H1 (cell line): ENCODE data around the gene DNAJB8. TPM values are rescaled to one million over a fixed set of nuclear protein-coding genes. Genes with fewer than 3 reads are reported as not detected.

Source experiments
- CTCF ChIA-PET: fragments of 300-600 bp; sonication (Branson Sonifier 250); formaldehyde crosslinking; loops from one replicate; lab custom pipeline; 2021; ENCODE audit not compliant: partially characterized antibody; lab: Charles Lee
- POLR2A ChIA-PET: fragments of 300-600 bp; sonication (Branson Sonifier 250); formaldehyde crosslinking; loops from one replicate; lab custom pipeline; 2021; ENCODE audit warnings: inconsistent platforms; ENCODE audit not compliant: partially characterized antibody; lab: Charles Lee
- DNase-seq, 2 experiments: peaks; one replicate each; pipeline versions ENCODE4 v3.0.0 to v3.0.0-alpha.2; 2010 to 2022; ENCODE audit warnings: low spot score in 2 of 2, low read depth in 1 of 2, mixed read lengths in 1 of 2
- FAIRE-seq: peaks from 2 replicates; lab custom pipeline; 2011; peaks lifted over from hg19 to GRCh38; lab: Jason Lieb, UNC
- H2AFZ ChIP-seq: 2 replicates; pipeline ENCODE4 v1.8.1; 2012; ENCODE audit warnings: low read length, inconsistent platforms
- H2AK5ac ChIP-seq: 2 replicates; pipeline ENCODE4 v1.6.1; 2013; ENCODE audit warnings: low read depth, low read length
- H2BK120ac ChIP-seq: replicated peaks from 2 replicates; pipeline ENCODE3; 2013; ENCODE audit warnings: low read depth, low read length, inconsistent platforms
- H2BK12ac ChIP-seq: 2 replicates; pipeline ENCODE4 v1.6.1; 2013; ENCODE audit warnings: low read depth, low read length
- H2BK15ac ChIP-seq: 2 replicates; pipeline ENCODE4 v1.6.1; 2013; ENCODE audit warnings: low read length
- H2BK20ac ChIP-seq: 2 replicates; pipeline ENCODE4 v1.6.1; 2013; ENCODE audit warnings: low read length
- H2BK5ac ChIP-seq: 2 replicates; pipeline ENCODE4 v1.6.1; 2013; ENCODE audit warnings: low read depth, low read length
- H3K14ac ChIP-seq: 2 replicates; pipeline ENCODE4 v1.6.1; 2013; ENCODE audit warnings: inconsistent platforms; ENCODE audit not compliant: insufficient read length
- H3K18ac ChIP-seq: 2 replicates; pipeline ENCODE4 v1.6.1; 2013; ENCODE audit warnings: low read length; ENCODE audit errors: extremely low read depth
- H3K23ac ChIP-seq: 2 replicates; pipeline ENCODE4 v1.6.1; 2013; ENCODE audit warnings: inconsistent platforms; ENCODE audit not compliant: insufficient read length
- H3K23me2 ChIP-seq: 2 replicates; pipeline ENCODE4 v1.6.1; 2013; ENCODE audit warnings: low read depth, low read length
- H3K27ac ChIP-seq: 2 replicates; pipeline ENCODE4 v1.6.1; 2011; ENCODE audit warnings: low read depth, low read length, inconsistent platforms
- H3K27me3 ChIP-seq, 4 experiments: replicated peaks in 1 of 4; 1 replicate in 1 of 4; 2 replicates in 3 of 4; pipeline versions ENCODE4 v1.6.1 to v1.8.1; 2011 to 2013; ENCODE audit warnings: low read length in 3 of 4, mild to moderate bottlenecking in 3 of 4, inconsistent platforms in 2 of 4, mixed read lengths in 2 of 4, moderate library complexity in 1 of 4; ENCODE audit not compliant: control insufficient read depth in 3 of 4, insufficient read depth in 3 of 4; ENCODE audit errors: extremely low read depth in 1 of 4
- H3K36me3 ChIP-seq, 4 experiments: 2 replicates each; pipeline versions ENCODE4 v1.6.1 to v1.8.1; 2011 to 2013; ENCODE audit warnings: mild to moderate bottlenecking in 4 of 4, low read length in 3 of 4, moderate library complexity in 2 of 4, control low read depth in 1 of 4, inconsistent platforms in 1 of 4; ENCODE audit not compliant: insufficient read depth in 4 of 4, control insufficient read depth in 2 of 4
- H3K4ac ChIP-seq: replicated peaks from 2 replicates; pipeline ENCODE3; 2013; ENCODE audit warnings: low read length, low read depth, mixed read lengths, inconsistent platforms; ENCODE audit not compliant: insufficient read length
- H3K4me1 ChIP-seq, 4 experiments: replicated peaks in 1 of 4; 1 replicate in 1 of 4; 2 replicates in 3 of 4; pipeline versions ENCODE4 v1.6.1 to v1.8.1; 2011 to 2013; ENCODE audit warnings: low read length in 3 of 4, inconsistent platforms in 2 of 4, mixed read lengths in 1 of 4; ENCODE audit not compliant: insufficient read depth in 4 of 4, control insufficient read depth in 3 of 4
- H3K4me2 ChIP-seq, 2 experiments: 2 replicates each; pipeline versions ENCODE4 v1.6.1 to v1.8.1; 2011 to 2013; ENCODE audit warnings: low read depth in 2 of 2, low read length in 2 of 2, control low read depth in 1 of 2, inconsistent platforms in 1 of 2, mild to moderate bottlenecking in 1 of 2; ENCODE audit not compliant: insufficient read depth in 1 of 2
- H3K4me3 ChIP-seq, 4 experiments: fragments of 200-600, 300-600 bp in 1 of 4; sonication (generic), shearing (Covaris generic), sonication (Bioruptor Twin) in 1 of 4; 2 replicates each; pipeline versions ENCODE4 v1.5.1 to v1.8.1; 2011 to 2016; ENCODE audit warnings: low read length in 4 of 4, low read depth in 3 of 4, control low read depth in 2 of 4, inconsistent platforms in 2 of 4, mild to moderate bottlenecking in 2 of 4, mixed read lengths in 1 of 4, moderate library complexity in 1 of 4; ENCODE audit not compliant: insufficient read depth in 2 of 4; ENCODE audit errors: extremely low read depth in 1 of 4
- H3K56ac ChIP-seq: replicated peaks from 2 replicates; pipeline ENCODE3; 2013; ENCODE audit warnings: low read depth, mild to moderate bottlenecking, mixed read lengths, low read length, inconsistent platforms; ENCODE audit not compliant: insufficient read length
- H3K79me1 ChIP-seq: 2 replicates; pipeline ENCODE4 v1.6.1; 2013; ENCODE audit warnings: low read depth, low read length, control low read depth
- H3K79me2 ChIP-seq, 2 experiments: 2 replicates each; pipeline versions ENCODE4 v1.6.1 to v1.8.1; 2012 to 2013; ENCODE audit warnings: low read length in 2 of 2, mild to moderate bottlenecking in 2 of 2, inconsistent platforms in 1 of 2; ENCODE audit not compliant: insufficient read depth in 2 of 2, control insufficient read depth in 1 of 2
- H3K9ac ChIP-seq, 4 experiments: replicated peaks in 1 of 4; 1 replicate in 1 of 4; 2 replicates in 3 of 4; pipeline versions ENCODE4 v1.6.1 to v1.8.1; 2011 to 2013; ENCODE audit warnings: low read depth in 3 of 4, low read length in 3 of 4, control low read depth in 2 of 4, mild to moderate bottlenecking in 2 of 4, moderate library complexity in 2 of 4, inconsistent platforms in 1 of 4; ENCODE audit errors: extremely low read depth in 1 of 4
- H3K9me3 ChIP-seq, 2 experiments: 2 replicates each; pipeline versions ENCODE4 v1.6.1 to v1.8.1; 2012 to 2013; ENCODE audit warnings: mild to moderate bottlenecking in 2 of 2, moderate library complexity in 2 of 2, control low read depth in 1 of 2, inconsistent platforms in 1 of 2, low read depth in 1 of 2, low read length in 1 of 2, mixed read lengths in 1 of 2; ENCODE audit not compliant: insufficient read depth in 2 of 2
- H4K20me1 ChIP-seq, 2 experiments: replicated peaks in 1 of 2; 2 replicates each; pipeline versions ENCODE3 to v1.8.1; 2011 to 2013; ENCODE audit warnings: inconsistent platforms in 2 of 2, low read length in 2 of 2, mild to moderate bottlenecking in 1 of 2; ENCODE audit not compliant: insufficient read depth in 2 of 2, control insufficient read depth in 1 of 2
- H4K5ac ChIP-seq: 2 replicates; pipeline ENCODE4 v1.6.1; 2013; ENCODE audit warnings: low read length, low read depth, mixed read lengths, inconsistent platforms; ENCODE audit not compliant: insufficient read length
- H4K8ac ChIP-seq: 2 replicates; pipeline ENCODE4 v1.8.0; 2013; ENCODE audit warnings: mild to moderate bottlenecking, moderate library complexity, low read length, inconsistent platforms; ENCODE audit not compliant: insufficient read depth; ENCODE audit errors: extremely low read depth
- H4K91ac ChIP-seq: replicated peaks from 2 replicates; pipeline ENCODE3; 2013; ENCODE audit warnings: low read length, mixed read lengths, inconsistent platforms; ENCODE audit not compliant: insufficient read length
- CBX8 ChIP-seq: fragments of 300-800, 300-1000 bp; sonication (generic); IDR thresholded peaks from 2 replicates; pipeline ENCODE4 v1.7.1; 2016; ENCODE audit warnings: low read depth, low read length, borderline replicate concordance
- EP300 ChIP-seq, 2 experiments: IDR thresholded peaks; 1 replicate in 1 of 2; 2 replicates in 1 of 2; pipeline ENCODE4 v1.6.1; 2011 to 2012; ENCODE audit warnings: low read depth in 2 of 2, low read length in 2 of 2, mild to moderate bottlenecking in 2 of 2, borderline replicate concordance in 1 of 2, inconsistent platforms in 1 of 2, moderate library complexity in 1 of 2
- HDAC6 ChIP-seq: IDR thresholded peaks from one replicate; pipeline ENCODE4 v1.7.1; 2012; ENCODE audit warnings: low read depth, mild to moderate bottlenecking, inconsistent platforms, low read length, moderate library complexity
- KDM1A ChIP-seq: fragments of 200-600, 300-600 bp; sonication (generic); IDR thresholded peaks from 2 replicates; pipeline ENCODE4 v1.7.1; 2016; ENCODE audit warnings: mild to moderate bottlenecking, low read length, borderline replicate concordance
- POLR2A ChIP-seq, 2 experiments: IDR thresholded peaks; 1 replicate in 1 of 2; 2 replicates in 1 of 2; pipeline ENCODE4 v1.6.1; 2011; ENCODE audit warnings: low read depth in 2 of 2, low read length in 2 of 2, mild to moderate bottlenecking in 2 of 2; ENCODE audit errors: control extremely low read depth in 1 of 2
- RFX5 ChIP-seq: IDR thresholded peaks from 2 replicates; pipeline ENCODE4 v1.6.1; 2011; ENCODE audit warnings: low read depth, low read length, improper control_type of control experiment, borderline replicate concordance
- SIRT6 ChIP-seq: IDR thresholded peaks from one replicate; pipeline ENCODE4 v1.7.1; 2012; ENCODE audit warnings: low read length, inconsistent platforms
- SP2 ChIP-seq: IDR thresholded peaks from 2 replicates; pipeline ENCODE4 v1.6.1; 2012; ENCODE audit warnings: mild to moderate bottlenecking, low read length, inconsistent platforms
- SP4 ChIP-seq: IDR thresholded peaks from 2 replicates; pipeline ENCODE4 v1.6.1; 2012; ENCODE audit warnings: low read length, inconsistent platforms
- TBP ChIP-seq: IDR thresholded peaks from 2 replicates; pipeline ENCODE4 v1.6.1; 2011; ENCODE audit warnings: low read depth, low read length, improper control_type of control experiment
- TCF12 ChIP-seq: IDR thresholded peaks from 2 replicates; pipeline ENCODE4 v1.6.1; 2011; ENCODE audit warnings: low read depth, mild to moderate bottlenecking, low read length
- ZNF274 ChIP-seq: IDR thresholded peaks from 2 replicates; pipeline ENCODE4 v1.7.0; 2012; ENCODE audit warnings: low read length, borderline replicate concordance; ENCODE audit errors: extremely low read depth
- WGBS, 2 experiments: shearing (Covaris generic) in 1 of 2; methylation state at CpG; one replicate each; pipeline versions ENCODE4 v1.1.6 to v1.1.7; 2013 to 2015; ENCODE audit warnings: low lambda C conversion rate in 2 of 2, mixed read lengths in 2 of 2, inconsistent platforms in 1 of 2, low coverage in 1 of 2, missing lambda C conversion rate in 1 of 2; ENCODE audit not compliant: insufficient replicate concordance in 2 of 2, insufficient coverage in 1 of 2, insufficient read length in 1 of 2; ENCODE audit errors: extremely low coverage in 1 of 2, missing lambda C conversion rate in 1 of 2; 5-methylcytosine and 5-hydroxymethylcytosine counted together
- polyA plus RNA-seq, 7 experiments: library from polyadenylated mRNA; depleted of rRNA in 3 of 7; stranded (reverse) in 5 of 7; unstranded in 2 of 7; fragments of >200 nt in 5 of 7; fragments of 200-250 nt in 2 of 7; gene quantifications; 1 replicate in 5 of 7; 2 replicates in 1 of 7; 4 replicates in 1 of 7; pipeline versions ENCODE4 v1.2.1 to v1.2.3, GENCODE V29; 2011 to 2013; ENCODE audit warnings: missing spikeins in 2 of 7, mixed read lengths in 2 of 7
- total RNA-seq: library from RNA; stranded (reverse); fragmentation: NEBNext Ultra II Directional; extraction: Animal tissue kit (Norgen Biotek cat#: 25700); gene quantifications from 2 replicates; pipeline ENCODE4 v1.2.1, GENCODE V29; 2021
- TF ChIP-seq, protein P1 (sequence below): IDR thresholded peaks from 2 replicates; pipeline ENCODE4 v1.6.1; 2012; ENCODE audit warnings: inconsistent platforms
- TF ChIP-seq, protein P2 (sequence below): IDR thresholded peaks from 2 replicates; pipeline ENCODE4 v1.6.1; 2012; ENCODE audit warnings: inconsistent platforms

DNAJB8 gene
- total and polyA plus RNA-seq, 2 of the 8 experiments (the other 6 are each of a cell fraction or from before 2014, with no cell fraction given): not detected

DNA sequence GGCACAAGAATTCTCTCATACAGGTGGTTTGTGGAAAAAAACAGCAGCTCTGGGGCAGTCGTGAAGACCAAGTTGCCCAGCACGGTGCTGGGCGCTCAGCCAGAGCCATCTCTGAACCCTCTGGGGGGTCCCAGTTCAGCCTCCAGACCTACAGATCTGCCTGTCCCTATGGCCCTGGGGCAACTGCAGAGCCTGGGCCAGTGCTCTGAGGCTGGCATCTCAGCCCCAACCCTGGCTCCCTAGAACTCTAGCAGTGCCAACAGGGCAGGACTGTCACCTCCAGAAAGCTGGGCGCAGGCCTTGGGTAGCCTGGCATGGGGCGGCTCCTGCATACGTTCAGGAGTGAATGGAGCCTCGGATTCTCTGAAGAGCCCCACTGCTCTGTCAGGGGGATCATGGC, 44.7 kb downstream of the DNAJB8 start:
- H2BK20ac ChIP-seq: no peak overlapping the region
- H4K8ac ChIP-seq: peak overlapping the region; percentile 60; the same call in 1 of the 2 replicates
- no peak overlapping the region for H2BK15ac ChIP-seq
- H3K23me2 ChIP-seq: no peaks in the 10 kb centered on the region
- no peak overlapping the region for H3K27ac ChIP-seq
- no peak overlapping the region for H2AFZ ChIP-seq
- H3K79me1 ChIP-seq: no peaks in the 10 kb centered on the region
- H3K36me3 ChIP-seq: no peaks in the 10 kb centered on the region
- H3K9me3 ChIP-seq: no peaks in the 10 kb centered on the region
- no peak overlapping the region for H3K18ac ChIP-seq
- H2BK5ac ChIP-seq: no peak overlapping the region
- FAIRE-seq (no peak), DNase-seq (no peak)
- H3K14ac ChIP-seq: no peak overlapping the region
- H3K9ac ChIP-seq: no peak overlapping the region
- no peak overlapping the region for H2BK12ac ChIP-seq
- H2AK5ac ChIP-seq: no peak overlapping the region
- H3K4me3 ChIP-seq: no peak overlapping the region
- peaks cover 2 to 22% (median 14%) of the 10 kb centered on the region in 4 experiments for H3K27me3 ChIP-seq
- CTCF ChIA-PET: interaction anchor here (0.6 to 11.0 kb wide), 10 partner anchors 9 to 160 kb away, joined by 3 to 144 read pairs (median 5); no protein-coding TSS in a partner anchor
- H3K79me2 ChIP-seq: no peaks in the 10 kb centered on the region
- H3K4ac ChIP-seq: no peak overlapping the region
- 83% methylated on average over 7 of the region's 7 CpGs; no CpG with 5 or more reads in 1 of the 2 experiments for WGBS, 2 experiments
- no peak overlapping the region for H3K23ac ChIP-seq
- peaks cover 0 to 5% of the 10 kb centered on the region in 2 experiments for H4K20me1 ChIP-seq
- POLR2A ChIA-PET: interaction anchor here (0.8 to 1.3 kb wide), 2 partner anchors 12 to 26 kb away, joined by 3 read pairs; no protein-coding TSS in a partner anchor
- no peak overlapping the region for H4K91ac ChIP-seq
- H4K5ac ChIP-seq: no peak overlapping the region
- H3K56ac ChIP-seq: no peak overlapping the region
- peaks cover 0 to 2% (median under 1%) of the 10 kb centered on the region in 4 experiments; a peak in 4 of 7 replicates for H3K4me1 ChIP-seq
- no peak overlapping the region for H3K4me2 ChIP-seq
- H2BK120ac ChIP-seq: no peak overlapping the region
- TF ChIP-seq KDM1A (no peak), ZNF274 (no peak), TBP (no peak), RFX5 (no peak), POLR2A (IDR thresholded peaks at IDR 0.05; ENCODE audit: control extremely low read depth in 1 of 2, low read depth in 2 of 2, low read length in 2 of 2) (no peak), SIRT6 (no peak), SP2 (no peak), SP4 (no peak), EP300 (IDR thresholded peaks at IDR 0.05; ENCODE audit: borderline replicate concordance in 1 of 2, low read depth in 2 of 2, low read length in 2 of 2) (no peak), HDAC6 (no peak), CBX8 (no peak), TCF12 (no peak)
- TF ChIP-seq, protein P1, sequence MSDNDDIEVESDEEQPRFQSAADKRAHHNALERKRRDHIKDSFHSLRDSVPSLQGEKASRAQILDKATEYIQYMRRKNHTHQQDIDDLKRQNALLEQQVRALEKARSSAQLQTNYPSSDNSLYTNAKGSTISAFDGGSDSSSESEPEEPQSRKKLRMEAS: no peak
- TF ChIP-seq, protein P2, sequence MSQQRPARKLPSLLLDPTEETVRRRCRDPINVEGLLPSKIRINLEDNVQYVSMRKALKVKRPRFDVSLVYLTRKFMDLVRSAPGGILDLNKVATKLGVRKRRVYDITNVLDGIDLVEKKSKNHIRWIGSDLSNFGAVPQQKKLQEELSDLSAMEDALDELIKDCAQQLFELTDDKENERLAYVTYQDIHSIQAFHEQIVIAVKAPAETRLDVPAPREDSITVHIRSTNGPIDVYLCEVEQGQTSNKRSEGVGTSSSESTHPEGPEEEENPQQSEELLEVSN: no peak
